Umbilical cord (tissue), 2 donors: Measurements from ENCODE around the gene DOHH. TPM values are rescaled to one million over a fixed set of nuclear protein-coding genes. Genes with fewer than 3 reads are reported as not detected.
A peak's percentile ranks its signal among the peaks of the same experiment; 100 is the strongest.
"Not testable (repeated sequence)": the region's sequence is repeated elsewhere in the genome, so short reads cannot be mapped to it uniquely, and the experiment has no call there.

ENCODE experiments used
- DNase-seq: peaks from one replicate; pipeline ENCODE4 v3.0.0-alpha.2; 2015; ENCODE audit warnings: low spot score
- total RNA-seq: library from RNA; depleted of rRNA; stranded (reverse); fragments of >200 nt; gene quantifications from one replicate; pipeline ENCODE4 v1.2.3, GENCODE V29; 2014; ENCODE audit warnings: low replicate concordance; ENCODE audit not compliant: insufficient read depth

Gene DOHH
- total RNA-seq, 1 donor from 2014 or later = 7.7 TPM

DNA sequence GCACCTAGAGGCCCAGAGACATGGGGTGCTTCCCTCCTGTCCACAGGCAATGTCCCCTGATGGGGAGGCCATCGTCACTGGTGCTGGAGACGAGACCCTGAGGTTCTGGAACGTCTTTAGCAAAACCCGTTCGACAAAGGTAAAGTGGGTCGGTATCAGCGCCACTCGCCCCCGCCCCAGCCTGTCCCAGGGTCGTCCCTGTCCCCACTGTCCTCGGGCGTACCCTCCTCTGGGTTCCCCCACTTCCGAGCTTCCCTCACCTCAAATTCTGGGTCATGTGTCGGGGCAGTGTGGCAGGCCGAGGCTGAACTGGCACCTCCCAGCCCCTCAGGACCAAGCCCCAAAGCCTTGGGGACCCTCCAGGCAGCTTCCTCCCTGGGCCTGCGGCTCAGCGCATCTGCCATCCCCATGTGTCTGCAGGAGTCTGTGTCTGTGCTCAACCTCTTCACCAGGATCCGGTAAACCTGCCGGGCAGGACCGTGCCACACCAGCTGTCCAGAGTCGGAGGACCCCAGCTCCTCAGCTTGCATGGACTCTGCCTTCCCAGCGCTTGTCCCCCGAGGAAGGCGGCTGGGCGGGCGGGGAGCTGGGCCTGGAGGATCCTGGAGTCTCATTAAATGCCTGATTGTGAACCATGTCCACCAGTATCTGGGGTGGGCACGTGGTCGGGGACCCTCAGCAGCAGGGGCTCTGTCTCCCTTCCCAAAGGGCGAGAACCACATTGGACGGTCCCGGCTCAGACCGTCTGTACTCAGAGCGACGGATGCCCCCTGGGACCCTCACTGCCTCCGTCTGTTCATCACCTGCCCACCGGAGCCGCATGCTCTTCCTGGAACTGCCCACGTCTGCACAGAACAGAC is 34.1 kb upstream of the DOHH start:
- no peak for DNase-seq

DNA sequence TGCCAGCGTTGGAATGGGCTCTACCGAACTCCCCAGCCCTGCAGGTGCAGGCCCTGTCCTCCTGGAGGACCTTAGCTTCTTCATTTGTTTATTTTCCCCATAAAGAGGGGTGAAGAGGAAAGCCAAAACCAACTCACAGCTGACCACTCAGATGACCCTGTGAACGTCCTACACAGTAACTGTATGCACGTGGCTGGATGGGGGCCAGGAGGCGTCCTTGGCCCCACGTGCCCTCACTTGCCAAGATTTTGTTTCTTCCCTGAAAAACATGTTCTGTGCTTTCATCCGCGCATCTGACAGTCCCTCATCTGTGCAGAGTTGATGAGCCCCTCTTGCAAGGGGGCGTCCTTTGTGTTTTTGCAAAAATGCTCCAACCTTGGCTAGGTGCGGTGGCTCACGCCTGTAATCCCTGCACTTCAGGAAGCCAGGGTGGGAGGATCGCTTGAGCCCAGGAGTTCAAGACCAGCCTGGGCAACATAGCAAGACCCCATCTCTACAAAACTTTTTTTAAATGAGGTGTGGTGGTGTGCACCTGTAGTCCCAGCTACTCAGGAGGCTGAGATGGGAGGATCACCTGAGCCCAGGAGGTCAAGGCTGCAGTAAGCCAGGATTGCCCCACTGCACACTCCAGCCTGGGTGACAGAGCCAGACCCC is 33.2 kb upstream of the DOHH start:
- no peak for DNase-seq

DNA sequence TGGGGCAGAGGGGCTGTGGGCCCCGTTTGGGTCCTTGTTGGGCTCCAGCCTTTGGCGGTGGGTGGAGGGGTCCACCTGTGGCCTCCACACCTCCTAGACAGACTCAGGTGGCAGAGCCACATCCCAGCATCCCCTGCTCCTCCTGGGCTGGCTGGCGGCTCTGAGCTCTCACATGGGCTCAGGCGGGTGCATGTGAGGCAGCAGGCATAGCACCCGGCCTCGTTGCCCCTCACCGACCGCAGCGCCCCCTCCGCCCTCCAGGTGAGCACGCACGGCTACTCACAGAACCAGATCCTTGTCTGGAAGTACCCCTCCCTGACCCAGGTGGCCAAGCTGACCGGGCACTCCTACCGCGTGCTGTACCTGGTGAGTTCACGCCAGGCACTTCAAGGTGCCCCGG is 32.6 kb upstream of the DOHH start:
- no peak for DNase-seq

DNA sequence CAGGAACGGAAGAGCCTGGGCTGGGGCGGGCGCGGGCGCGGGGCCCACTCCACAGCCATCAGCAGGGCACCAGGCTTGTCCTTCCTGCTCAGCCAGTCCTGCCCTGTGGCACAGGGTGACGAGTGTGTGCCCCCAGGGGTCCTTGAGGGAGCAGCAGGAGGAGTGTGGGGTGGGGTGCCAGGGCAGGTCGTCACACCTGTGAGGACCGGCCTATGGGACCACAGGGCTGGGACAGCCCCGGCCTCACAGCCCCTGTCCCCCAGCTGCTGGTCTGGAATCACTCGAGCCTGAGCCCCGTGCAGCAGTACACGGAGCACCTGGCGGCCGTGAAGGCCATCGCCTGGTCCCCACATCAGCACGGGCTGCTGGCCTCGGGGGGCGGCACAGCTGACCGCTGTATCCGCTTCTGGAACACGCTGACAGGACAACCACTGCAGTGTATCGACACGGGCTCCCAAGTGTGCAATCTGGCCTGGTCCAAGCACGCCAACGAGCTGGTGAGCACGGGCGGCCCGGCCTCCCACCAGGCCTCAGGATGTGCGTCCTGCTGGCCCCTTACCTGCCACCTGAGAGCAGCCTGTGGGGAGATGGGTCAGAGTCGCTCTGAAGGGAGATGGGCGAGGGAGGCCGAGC is 31.8 kb upstream of the DOHH start:
- no peak for DNase-seq

DNA sequence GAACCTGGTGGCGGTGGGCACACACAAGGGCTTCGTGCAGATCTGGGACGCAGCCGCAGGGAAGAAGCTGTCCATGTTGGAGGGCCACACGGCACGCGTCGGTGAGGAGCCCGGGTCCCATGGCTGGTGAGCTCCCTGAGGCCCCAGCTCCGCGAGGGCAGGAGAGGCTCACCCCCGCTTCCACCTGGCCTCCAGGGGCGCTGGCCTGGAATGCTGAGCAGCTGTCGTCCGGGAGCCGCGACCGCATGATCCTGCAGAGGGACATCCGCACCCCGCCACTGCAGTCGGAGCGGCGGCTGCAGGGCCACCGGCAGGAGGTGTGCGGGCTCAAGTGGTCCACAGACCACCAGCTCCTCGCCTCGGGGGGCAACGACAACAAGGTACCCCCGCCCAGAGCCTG is 31.2 kb upstream of the DOHH start:
- DNase-seq = no peak

DNA sequence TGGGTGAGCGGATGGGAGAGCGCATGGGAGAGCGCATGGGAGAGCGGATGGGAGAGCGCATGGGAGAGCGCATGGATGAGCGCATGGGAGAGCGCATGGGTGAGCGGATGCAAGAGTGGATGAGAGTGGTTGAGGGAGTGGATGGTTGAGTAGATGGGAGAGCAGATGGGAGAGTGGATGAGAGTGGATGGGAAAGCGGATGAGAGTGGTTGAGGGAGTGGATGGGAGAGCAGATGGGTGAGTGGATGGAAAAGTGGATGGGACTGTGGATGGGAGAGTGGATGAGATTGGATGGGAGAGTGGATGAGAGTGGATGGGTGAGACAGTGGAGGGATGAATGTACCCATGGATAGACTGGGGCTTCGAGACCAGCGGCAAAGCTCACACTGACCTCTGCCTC is 29.9 kb upstream of the DOHH start:
- DNase-seq = no peak

DNA sequence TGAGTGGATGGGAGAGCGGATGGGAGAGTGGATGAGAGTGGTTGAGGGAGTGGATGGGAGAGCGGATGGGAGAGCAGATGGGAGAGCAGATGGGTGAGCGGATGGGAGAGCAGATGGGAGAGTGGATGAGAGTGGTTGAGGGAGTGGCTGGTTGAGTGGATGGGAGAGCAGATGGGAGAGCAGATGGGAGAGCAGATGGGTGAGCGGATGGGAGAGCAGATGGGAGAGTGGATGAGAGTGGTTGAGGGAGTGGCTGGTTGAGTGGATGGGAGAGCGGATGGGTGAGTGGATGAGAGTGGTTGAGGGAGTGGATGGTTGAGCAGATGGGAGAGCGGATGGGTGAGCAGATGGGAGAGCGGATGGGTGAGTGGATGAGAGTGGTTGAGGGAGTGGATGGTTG is 28.8 kb upstream of the DOHH start:
- DNase-seq = not testable (repeated sequence)

DNA sequence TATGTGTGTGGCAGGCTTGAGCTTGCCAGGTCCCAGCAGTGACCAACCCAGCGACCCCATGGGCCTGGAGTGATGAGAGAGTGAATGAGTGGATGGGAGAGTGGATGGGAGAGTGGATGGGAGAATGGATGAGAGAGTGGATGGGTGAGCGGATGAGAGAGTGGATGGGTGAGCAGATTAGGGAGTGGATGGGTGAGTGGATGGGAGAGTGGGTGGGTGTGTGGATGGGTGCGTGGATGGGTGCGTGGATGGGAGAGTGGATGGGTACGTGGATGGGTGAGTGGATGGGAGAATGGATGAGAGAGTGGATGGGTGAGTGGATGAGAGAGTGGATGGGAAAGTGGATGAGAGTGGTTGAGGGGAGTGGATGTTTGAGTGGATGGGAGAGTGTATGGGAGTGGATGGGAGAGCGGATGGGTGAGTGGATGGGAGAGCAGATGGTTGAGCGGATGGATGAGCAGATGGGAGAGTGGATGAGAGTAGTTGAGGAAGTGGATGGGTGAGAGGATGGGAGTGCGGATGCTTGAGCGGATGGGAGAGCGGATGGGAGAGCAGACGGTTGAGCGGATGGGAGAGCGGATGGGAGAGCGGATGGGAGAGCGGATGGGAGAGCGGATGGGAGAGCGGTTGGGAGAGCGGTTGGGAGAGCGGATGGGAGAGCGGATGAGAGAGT is 28.2 kb upstream of the DOHH start:
- no peak for DNase-seq

DNA sequence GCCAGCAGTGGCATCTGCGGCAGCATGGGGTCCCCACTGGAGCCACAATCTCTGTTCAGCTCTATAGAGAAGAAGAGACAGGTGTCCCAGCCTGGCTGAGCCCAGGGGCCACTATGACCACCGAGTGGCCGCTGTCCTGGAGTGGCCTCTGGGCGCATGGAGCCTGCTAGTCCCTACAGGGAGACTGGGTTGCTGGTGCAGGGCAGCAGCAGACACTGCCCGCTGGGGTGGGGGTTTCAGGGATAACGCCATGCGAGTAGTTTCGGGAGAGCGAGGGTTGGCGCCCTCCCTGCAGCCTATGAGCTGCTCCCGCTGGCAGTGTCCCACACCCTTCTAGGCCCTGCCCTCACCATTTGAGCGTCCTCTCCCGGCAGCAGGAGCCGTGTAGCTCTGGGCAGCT is 27.6 kb upstream of the DOHH start:
- no peak for DNase-seq

DNA sequence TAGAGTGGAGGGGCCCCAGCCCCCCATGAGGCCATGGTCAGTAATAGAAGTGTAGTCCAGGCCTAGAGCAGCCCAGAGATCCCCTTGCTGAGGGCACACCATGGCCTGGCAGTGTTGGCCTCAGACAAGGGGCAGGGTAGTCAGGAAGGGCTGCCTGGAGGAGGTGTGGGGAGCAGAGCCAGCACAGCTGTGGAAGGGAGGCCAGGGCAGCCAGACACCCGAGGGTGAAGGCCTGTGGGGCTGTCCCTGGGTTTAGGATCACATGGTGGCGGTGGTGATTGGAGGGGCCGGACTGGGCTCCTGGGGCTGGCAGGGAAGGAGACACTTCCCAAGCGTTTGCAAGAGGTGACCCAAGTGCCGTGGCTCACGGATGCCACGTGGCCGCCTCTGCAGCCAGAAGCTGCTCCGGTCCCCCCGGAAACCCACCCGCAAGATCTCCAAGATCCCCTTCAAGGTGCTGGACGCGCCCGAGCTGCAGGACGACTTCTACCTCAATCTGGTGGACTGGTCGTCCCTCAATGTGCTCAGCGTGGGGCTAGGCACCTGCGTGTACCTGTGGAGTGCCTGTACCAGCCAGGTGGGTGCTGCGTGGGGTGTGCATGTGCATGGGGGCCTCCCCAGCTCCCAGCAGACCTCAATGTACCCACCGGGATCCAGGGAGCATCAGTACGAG is 26.9 kb upstream of the DOHH start:
- DNase-seq = no peak

DNA sequence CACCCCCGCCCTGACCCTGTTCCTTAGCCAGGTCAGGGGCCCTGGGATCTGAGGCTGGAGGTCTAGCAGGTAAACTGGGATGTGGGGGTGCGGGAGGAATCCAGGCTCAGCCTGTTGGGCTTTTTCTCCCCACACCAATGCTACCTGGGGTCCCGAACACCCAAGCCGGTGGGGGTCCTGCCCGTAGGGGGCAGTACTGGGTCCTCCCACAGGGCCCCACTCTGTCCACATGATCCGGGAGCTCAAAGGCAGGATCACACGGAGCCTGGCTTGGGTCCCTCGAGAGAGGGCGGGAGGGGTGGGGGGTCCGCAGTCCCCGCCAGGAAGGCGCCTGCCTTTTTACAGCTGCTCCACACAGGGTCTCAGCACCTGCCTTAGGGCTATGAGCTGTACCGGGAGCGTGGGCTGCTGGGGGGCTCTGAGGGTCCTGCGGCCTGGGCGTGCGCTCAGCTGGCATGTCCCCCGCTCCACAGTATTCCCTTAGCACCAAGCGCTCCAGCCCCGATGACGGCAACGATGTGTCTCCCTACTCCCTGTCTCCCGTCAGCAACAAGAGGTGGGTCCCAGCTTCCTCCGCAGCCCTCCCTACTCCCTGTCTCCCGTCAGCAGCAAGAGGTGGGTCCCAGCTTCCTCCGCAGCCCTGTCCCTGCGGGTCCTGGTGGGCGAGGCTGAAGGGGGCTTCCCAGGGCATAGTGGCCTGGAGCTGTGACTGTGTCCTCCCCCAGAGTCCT is 26.2 kb upstream of the DOHH start:
- no peak for DNase-seq

DNA sequence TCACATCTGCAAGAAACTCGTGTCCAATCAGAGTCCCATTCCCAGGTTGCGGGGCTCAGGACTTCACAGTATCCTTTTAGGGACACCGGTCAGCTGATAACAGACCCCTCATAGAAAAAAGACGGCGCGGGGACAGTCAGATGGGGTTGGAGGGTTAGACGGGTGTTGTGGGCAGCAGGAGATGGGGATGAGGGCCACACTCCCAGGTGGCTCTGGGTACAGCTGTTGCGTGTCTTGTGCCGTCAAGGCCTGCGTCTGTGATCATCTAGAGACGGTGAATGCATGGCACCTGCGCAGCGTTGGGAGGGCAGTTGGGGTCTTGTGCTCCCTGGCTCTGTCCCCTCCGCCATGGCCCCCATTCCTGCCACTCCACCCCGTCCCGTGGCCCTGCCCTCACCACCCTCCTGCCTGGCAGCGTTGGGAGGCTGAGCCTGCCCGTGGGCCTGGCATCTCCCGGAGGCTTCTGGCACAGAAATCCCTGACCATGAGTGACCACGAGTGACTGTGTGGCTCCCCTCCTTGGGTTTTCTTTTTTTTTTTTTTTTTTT is 24.5 kb upstream of the DOHH start:
- no peak for DNase-seq

DNA sequence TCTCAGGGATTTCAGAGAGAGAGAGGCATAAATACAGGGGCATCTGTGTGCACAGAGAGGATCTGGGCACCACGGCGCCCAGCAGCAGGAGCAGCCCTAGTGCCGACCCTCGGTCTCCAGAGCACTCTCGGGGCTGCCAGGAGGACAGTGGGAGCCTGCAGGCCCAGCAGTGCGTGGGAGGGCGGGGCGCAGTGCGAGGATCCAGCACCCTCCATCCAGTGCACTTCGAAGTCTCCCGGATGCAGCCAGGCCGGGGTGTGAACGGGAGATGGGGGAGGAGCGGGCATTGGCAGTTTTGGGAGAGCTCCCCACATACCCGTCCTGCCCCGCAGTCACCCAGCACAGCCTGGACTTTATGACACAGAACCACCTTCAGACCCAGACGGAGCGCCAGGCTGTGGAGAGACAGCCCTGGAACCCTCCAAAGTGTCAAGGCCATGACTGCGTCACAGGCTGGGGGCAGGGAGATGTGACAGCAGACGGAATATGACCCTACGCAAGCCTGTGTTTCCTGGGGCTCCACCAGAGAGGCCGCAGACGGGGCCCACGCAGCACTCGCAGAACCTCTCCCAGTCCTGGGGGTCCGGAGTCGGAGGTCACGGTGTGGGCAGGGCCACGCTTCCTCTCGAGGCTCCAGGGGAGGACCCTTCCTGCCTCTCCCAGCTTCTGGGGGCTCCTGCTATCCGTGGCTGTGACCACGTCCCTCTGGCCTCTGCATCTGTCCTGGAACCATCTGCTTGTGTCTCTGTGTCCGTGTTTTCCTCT is 23.8 kb upstream of the DOHH start:
- no peak for DNase-seq

DNA sequence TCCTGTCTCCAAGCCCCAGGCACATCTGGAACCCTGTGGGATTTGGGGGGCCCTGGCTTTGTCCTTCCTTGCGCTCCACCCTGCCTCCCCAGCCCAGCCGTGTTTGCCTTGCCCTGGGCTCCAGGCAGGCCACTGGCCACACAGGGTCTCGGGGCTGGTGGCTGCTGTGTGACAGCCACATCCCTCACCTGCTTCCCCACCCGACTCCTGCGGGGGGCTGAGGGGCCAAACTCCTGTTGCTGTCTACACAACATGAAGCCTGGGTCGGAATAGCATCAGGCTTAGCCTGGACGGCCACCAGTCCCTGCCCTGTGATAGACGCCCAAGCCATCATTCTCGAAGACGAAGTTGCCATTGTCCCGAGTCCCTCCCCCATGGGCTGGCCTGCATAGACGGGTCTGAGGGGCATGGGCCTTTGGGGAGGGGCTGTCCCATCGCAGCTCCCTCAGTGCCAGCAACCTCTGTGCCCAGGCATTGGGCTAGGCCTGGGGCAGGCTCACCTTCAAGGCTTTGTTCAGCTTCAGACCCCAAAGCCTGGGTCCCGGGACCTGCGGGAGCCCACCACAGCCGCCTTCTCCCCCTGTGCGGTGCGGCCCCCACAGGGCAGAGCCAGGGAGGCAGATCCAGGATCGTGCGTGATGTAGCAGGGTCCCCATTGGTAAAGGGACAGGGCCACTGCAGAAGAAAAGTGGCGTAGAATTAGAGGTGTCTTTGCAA is 23.0 kb upstream of the DOHH start:
- DNase-seq = no peak

DNA sequence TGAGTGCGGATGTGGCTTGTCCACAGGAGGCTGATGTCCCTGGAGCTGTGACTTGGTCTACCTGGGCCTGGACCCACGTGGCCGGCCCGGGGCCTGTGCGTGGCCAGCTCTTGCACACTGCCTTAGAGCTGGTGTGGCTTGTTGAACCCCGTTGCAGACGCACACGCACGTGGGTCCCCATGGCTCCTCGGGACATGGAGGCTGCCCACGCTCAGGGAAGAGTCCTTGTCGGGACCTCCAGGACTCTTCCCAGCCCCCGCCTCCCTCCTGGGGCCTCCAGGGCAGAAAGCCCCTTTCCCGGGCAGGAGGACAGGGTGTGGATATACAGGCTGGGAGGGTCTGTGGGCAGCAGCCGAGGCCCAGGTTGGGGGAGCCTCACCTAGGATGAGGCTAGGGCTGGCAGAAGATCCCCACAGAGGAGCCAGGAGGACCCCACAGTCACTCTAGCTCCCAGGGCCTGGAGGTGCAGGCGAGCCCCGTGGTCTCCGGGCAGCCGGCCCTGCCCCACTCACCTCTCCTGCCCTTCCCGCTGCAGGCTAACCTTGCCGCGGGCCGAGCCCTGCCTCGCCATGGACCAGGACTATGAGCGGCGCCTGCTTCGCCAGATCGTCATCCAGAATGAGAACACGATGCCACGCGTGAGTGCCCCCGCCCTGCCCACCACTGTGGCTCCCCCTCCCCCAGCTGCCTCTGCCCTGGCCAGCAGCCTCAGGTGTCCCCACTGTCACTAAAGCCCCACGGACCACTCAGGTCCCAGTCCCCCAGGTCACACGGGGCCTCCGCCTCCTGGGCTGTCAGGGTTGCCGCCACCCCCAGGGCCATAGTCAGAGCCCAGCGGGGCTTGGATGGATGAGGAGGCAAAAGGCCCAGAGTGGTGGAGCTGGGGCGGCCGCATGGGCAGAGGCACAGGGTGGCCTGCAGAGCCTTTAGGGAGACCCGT is 22.2 kb upstream of the DOHH start:
- no peak for DNase-seq

DNA sequence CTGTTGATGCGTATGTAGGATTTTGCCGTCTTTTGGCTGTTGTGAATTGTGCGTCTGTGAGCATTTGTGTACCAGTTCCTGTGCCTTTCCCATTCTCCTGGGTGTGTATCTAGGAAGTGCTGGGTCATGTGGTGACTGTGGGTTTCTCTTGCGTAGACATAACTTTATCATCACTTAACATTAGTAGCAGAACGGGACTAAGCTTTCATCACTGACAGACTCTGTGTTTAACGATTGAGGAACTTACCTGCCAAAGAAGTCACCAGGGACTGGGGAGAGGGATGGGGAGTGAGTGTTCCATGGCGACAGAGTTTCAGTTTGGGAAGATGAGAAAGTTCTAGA is 20.6 kb upstream of the DOHH start:
- DNase-seq = no peak

DNA sequence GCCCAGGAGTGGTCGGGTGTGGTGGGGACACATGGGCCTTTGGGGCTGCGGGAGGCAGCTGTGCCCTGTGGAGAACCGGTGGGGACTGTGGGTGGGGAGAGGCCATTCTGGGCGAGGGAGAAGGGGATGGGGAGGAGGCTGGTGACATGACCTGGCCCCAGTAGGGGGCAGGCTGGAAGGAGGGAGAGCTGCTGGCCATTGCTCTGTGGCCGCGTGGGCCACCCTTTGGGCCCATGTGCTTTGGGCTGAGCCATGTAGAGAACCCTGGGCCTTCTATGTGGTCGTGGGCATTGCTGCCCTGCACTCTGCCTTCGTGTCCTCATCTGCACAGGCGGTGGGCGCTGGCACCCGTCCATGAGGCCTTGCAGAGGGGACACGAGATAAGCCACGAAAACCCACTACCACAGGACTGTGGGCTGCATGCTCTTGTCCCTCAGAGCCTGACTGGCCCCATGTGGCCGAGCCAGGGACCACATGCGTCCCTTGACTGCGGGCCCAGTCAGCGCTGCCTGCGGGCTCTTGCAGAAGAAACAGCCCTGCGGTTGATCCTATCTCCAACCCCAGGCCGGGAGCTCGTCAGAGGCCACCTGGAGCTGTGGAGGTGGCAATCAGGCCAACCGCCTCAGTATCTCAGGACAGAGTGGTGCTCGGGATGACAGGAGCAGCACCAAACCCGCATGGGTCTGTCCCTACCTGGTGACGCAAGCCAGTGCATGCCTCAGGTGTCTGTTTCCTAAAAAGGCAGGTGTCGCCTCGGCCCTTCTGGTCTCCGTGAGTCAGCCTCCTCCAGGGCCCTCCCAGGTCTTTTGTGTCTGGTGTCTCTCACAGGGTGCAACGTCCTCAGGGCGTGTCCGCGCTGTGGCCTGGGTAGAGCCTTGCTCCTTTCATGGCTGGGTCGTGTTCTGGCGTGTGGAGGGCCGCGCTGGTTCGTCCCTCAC is 20.0 kb upstream of the DOHH start:
- peak; percentile 35 for DNase-seq
